ENCODE data around the gene CEP20. TPM values are rescaled to one million over a fixed set of nuclear protein-coding genes. Genes with fewer than 3 reads are reported as not detected.

CEP20 gene
- total and polyA plus RNA-seq, 4 experiments from 2014 or later, result 22.3 to 42.0 (median 29.1) TPM

GRCh38 chr16:15820837-15821236 is 67.6 kb downstream of the CEP20 start:
- ChIA-PET POLR2A (ENCODE audit: partially characterized antibody) (no interaction called here), CTCF (ENCODE audit: partially characterized antibody) (interaction anchor here (0.6 to 2.6 kb wide), 6 partner anchors 9 to 393 kb away, joined by 3 to 24 read pairs (median 4); no protein-coding TSS in a partner anchor)
- H3K36me3 Mint-ChIP-seq, result peaks cover 0 to 2% of the 10 kb centered on the region in 2 donors

GRCh38 chr16:15819046-15819445 is 69.4 kb downstream of the CEP20 start:
- Histone ChIP-seq H3K4me3 (ENCODE audit: low read length in 2 of 2) (no peak overlapping the region), H3K27me3 (ENCODE audit: insufficient read depth, low read length) (no peaks in the 10 kb centered on the region), H3K27ac (ENCODE audit: low read depth, low read length) (no peak overlapping the region), H3K4me1 (ENCODE audit: insufficient read depth, low read length) (no peaks in the 10 kb centered on the region), H3K36me3 (ENCODE audit: insufficient read depth, low read length) (no peaks in the 10 kb centered on the region), H3K9me3 (ENCODE audit: control insufficient read depth in 1 of 2, low read length in 2 of 2) (peaks cover 0 to 8% of the 10 kb centered on the region in 2 donors)
- POLR2A ChIA-PET (ENCODE audit: partially characterized antibody), result no interaction called here
- no peak overlapping the region for H3K27ac Mint-ChIP-seq
- H3K27me3 Mint-ChIP-seq, result peaks cover 2 to 5% of the 10 kb centered on the region in 2 donors
- peaks cover 0 to 2% of the 10 kb centered on the region in 2 donors for H3K36me3 Mint-ChIP-seq
- peaks cover 5 to 31% (median 20%) of the 10 kb centered on the region in 8 donors for H3K9me3 Mint-ChIP-seq
- CTCF ChIA-PET (ENCODE audit: partially characterized antibody), result interaction anchor here (1.8 to 2.5 kb wide), 2 partner anchors 9 to 13 kb away, joined by 5 to 8 read pairs; no protein-coding TSS in a partner anchor
- H3K4me3 Mint-ChIP-seq, result no peak overlapping the region
- no peak for DNase-seq
- intact Hi-C loops (cut with micrococcal nuclease), result no loop called here
- no peaks in the 10 kb centered on the region for H3K4me1 Mint-ChIP-seq

More at GRCh38 chr16:15820837-15821236, 67.6 kb downstream of the CEP20 start:
- Histone ChIP-seq H3K36me3 (ENCODE audit: insufficient read depth, low read length) (no peaks in the 10 kb centered on the region), H3K27ac (ENCODE audit: low read depth, low read length) (no peak overlapping the region), H3K9me3 (ENCODE audit: control insufficient read depth in 1 of 2, low read length in 2 of 2) (peaks cover 0 to 7% of the 10 kb centered on the region in 2 donors), H3K4me1 (ENCODE audit: insufficient read depth, low read length) (no peaks in the 10 kb centered on the region), H3K4me3 (ENCODE audit: low read length in 2 of 2) (no peak overlapping the region), H3K27me3 (ENCODE audit: insufficient read depth, low read length) (no peaks in the 10 kb centered on the region)
- H3K4me3 Mint-ChIP-seq, result no peak overlapping the region
- H3K4me1 Mint-ChIP-seq, result no peaks in the 10 kb centered on the region
- H3K27me3 Mint-ChIP-seq, result peaks cover 3 to 5% of the 10 kb centered on the region in 2 donors
- H3K27ac Mint-ChIP-seq, result no peak overlapping the region
- intact Hi-C loops (cut with micrococcal nuclease), result no loop called here
- H3K9me3 Mint-ChIP-seq, result peaks cover 5 to 19% (median 11%) of the 10 kb centered on the region in 8 donors
- no peak for DNase-seq

GRCh38 chr16:15817446-15817845 is 71.0 kb downstream of the CEP20 start:
- Histone ChIP-seq H3K36me3 (ENCODE audit: insufficient read depth, low read length) (no peaks in the 10 kb centered on the region), H3K9me3 (ENCODE audit: control insufficient read depth in 1 of 2, low read length in 2 of 2) (peaks cover 0 to 8% of the 10 kb centered on the region in 2 donors), H3K27me3 (ENCODE audit: insufficient read depth, low read length) (no peaks in the 10 kb centered on the region), H3K4me3 (ENCODE audit: low read length in 2 of 2) (no peak overlapping the region), H3K27ac (ENCODE audit: low read depth, low read length) (no peak overlapping the region), H3K4me1 (ENCODE audit: insufficient read depth, low read length) (no peaks in the 10 kb centered on the region)
- intact Hi-C loops (cut with micrococcal nuclease), result no loop called here
- ChIA-PET CTCF (ENCODE audit: partially characterized antibody) (interaction anchor here (2.5 kb wide), 1 partner anchor 11 kb away, joined by 8 read pairs; no protein-coding TSS in a partner anchor), POLR2A (ENCODE audit: partially characterized antibody) (no interaction called here)
- Mint-ChIP-seq H3K4me3 (no peak overlapping the region), H3K27me3 (peaks cover 5 to 7% of the 10 kb centered on the region in 2 donors), H3K36me3 (peaks cover 0 to 2% of the 10 kb centered on the region in 2 donors), H3K27ac (peak overlapping the region in 1 of 7 donors; percentile 1), H3K4me1 (no peaks in the 10 kb centered on the region), H3K9me3 (peaks cover 5 to 31% (median 22%) of the 10 kb centered on the region in 8 donors)
- no peak for DNase-seq

- peaks cover 5 to 31% (median 23%) of the 10 kb centered on the region in 8 donors for H3K9me3 Mint-ChIP-seq
- Histone ChIP-seq H3K27me3 (ENCODE audit: insufficient read depth, low read length) (no peaks in the 10 kb centered on the region), H3K36me3 (ENCODE audit: insufficient read depth, low read length) (no peaks in the 10 kb centered on the region), H3K4me1 (ENCODE audit: insufficient read depth, low read length) (no peaks in the 10 kb centered on the region), H3K4me3 (ENCODE audit: low read length in 2 of 2) (no peak overlapping the region), H3K9me3 (ENCODE audit: control insufficient read depth in 1 of 2, low read length in 2 of 2) (peaks cover 0 to 8% of the 10 kb centered on the region in 2 donors), H3K27ac (ENCODE audit: low read depth, low read length) (no peak overlapping the region)
- ChIA-PET CTCF (ENCODE audit: partially characterized antibody) (interaction anchor here (1.1 to 1.4 kb wide), 2 partner anchors 9 to 11 kb away, joined by 4 read pairs; no protein-coding TSS in a partner anchor), POLR2A (ENCODE audit: partially characterized antibody) (no interaction called here)
- H3K27ac Mint-ChIP-seq, result no peak overlapping the region
- H3K4me3 Mint-ChIP-seq, result no peak overlapping the region
- intact Hi-C loops (cut with micrococcal nuclease), result no loop called here
- DNase-seq, result no peak
- no peaks in the 10 kb centered on the region for H3K4me1 Mint-ChIP-seq
- peaks cover 9 to 10% of the 10 kb centered on the region in 2 donors for H3K27me3 Mint-ChIP-seq
- peaks cover 0 to 2% of the 10 kb centered on the region in 2 donors for H3K36me3 Mint-ChIP-seq
These were observed 72.2 kb downstream of the CEP20 start for GRCh38 chr16:15816228-15816627.

Other genes starting within 250 kb of the CEP20 start
- gene MARF1, start 245.4 kb downstream of the CEP20 start, total RNA-seq, result 100 to 1,000 TPM; 223 to 235 TPM
- 10 to 100 TPM in 1 of 2 donors, 1 to 10 TPM in 1; 6.8 to 19.7 TPM for gene MARF1, start 245.4 kb downstream of the CEP20 start, polyA plus RNA-seq
- gene NDE1, start 238.4 kb downstream of the CEP20 start, total RNA-seq, result 100 to 1,000 TPM; 124 to 128 TPM
- gene NDE1, start 238.4 kb downstream of the CEP20 start, polyA plus RNA-seq, result 10 to 100 TPM; 15.3 to 63.9 TPM
- under 1 TPM in 1 of 2 experiments, not detected in 1; 0.26 TPM for gene MYH11, start 31.6 kb downstream of the CEP20 start, total RNA-seq
- gene MYH11, start 31.6 kb downstream of the CEP20 start, polyA plus RNA-seq, result 1 to 10 TPM in 1 of 2 donors, not detected in 1; 1.9 TPM
- 10 to 100 TPM; 57.3 to 69.9 TPM for gene ABCC1, start 61.0 kb upstream of the CEP20 start, total RNA-seq
- 10 to 100 TPM in 1 of 2 donors, 1 to 10 TPM in 1; 1.9 to 11.0 TPM for gene ABCC1, start 61.0 kb upstream of the CEP20 start, polyA plus RNA-seq

Measured in CD4-positive, alpha-beta memory T cell (primary cell).